ENCODE results near the gene TBC1D12.

GRCh38 chr10:94443549-94443948, 41.2 kb downstream of the TBC1D12 start:
- TF ChIP-seq CTCF (IDR thresholded peaks at IDR 0.05; ENCODE audit: insufficient read depth, low read length, poor library complexity, severe bottlenecking) (no peak), EZH2phosphoT487 (conservative IDR thresholded peaks at IDR 0.05; ENCODE audit: low read length) (no peak)

Data from SU-DHL-6 (cell line).